Heart left ventricle (tissue), 16 donors: ENCODE measurements around the gene CAPN2. TPM values are rescaled to one million over a fixed set of nuclear protein-coding genes. Genes with fewer than 3 reads are reported as not detected.

Source experiments
- ATAC-seq, 4 donors: fragments of 200-7000 bp; cut with Tn5 transposase; one replicate each; pipeline ENCODE4 v1.9.1; 2020 to 2022; ENCODE audit warnings: moderate library complexity in 4 of 4, mild to moderate bottlenecking in 3 of 4, moderate number of reproducible peaks in 1 of 4
- DNase-seq, 5 donors: peaks; one replicate each; pipeline ENCODE4 v3.0.0-alpha.2; 2020
- H3K27ac ChIP-seq, 12 donors: fragments of 200-600 bp; sonication (generic) in 4 of 12; one replicate each; pipeline versions ENCODE4 v1.5.0 to v1.8.0; 2016 to 2022; ENCODE audit warnings: mild to moderate bottlenecking in 2 of 12
- H3K27me3 ChIP-seq, 9 donors: fragments of 200-600 bp; sonication (generic) in 2 of 9; one replicate each; pipeline versions ENCODE4 v1.5.1 to v1.8.0; 2016 to 2022; ENCODE audit warnings: mild to moderate bottlenecking in 3 of 9
- H3K36me3 ChIP-seq, 9 donors: fragments of 200-600 bp; sonication (generic) in 2 of 9; one replicate each; pipeline versions ENCODE4 v1.5.0 to v1.8.0; 2018 to 2022; ENCODE audit warnings: mild to moderate bottlenecking in 2 of 9
- H3K4me1 ChIP-seq, 12 donors: fragments of 200-600 bp; sonication (generic) in 4 of 12; one replicate each; pipeline versions ENCODE4 v1.5.0 to v1.8.0; 2016 to 2022; ENCODE audit warnings: mild to moderate bottlenecking in 3 of 12
- H3K4me3 ChIP-seq, 12 donors: fragments of 200-600 bp; sonication (generic) in 4 of 12; one replicate each; pipeline versions ENCODE4 v1.5.0 to v1.8.0; 2017 to 2022; ENCODE audit warnings: mild to moderate bottlenecking in 9 of 12, moderate library complexity in 4 of 12
- H3K9me3 ChIP-seq, 12 donors: fragments of 200-600 bp; sonication (generic) in 4 of 12; one replicate each; pipeline versions ENCODE4 v1.5.0 to v1.8.0; 2016 to 2022; ENCODE audit warnings: mild to moderate bottlenecking in 1 of 12
- POLR2A ChIP-seq, 2 donors: fragments of 450-650 bp; IDR thresholded peaks; one replicate each; pipeline ENCODE4 v1.6.1; 2017; ENCODE audit warnings: antibody characterized with exemption in 2 of 2, mild to moderate bottlenecking in 2 of 2, moderate library complexity in 2 of 2
- WGBS, 4 donors: extraction: QIAGEN DNeasy Blood & Tissue Kit in 2 of 4; methylation state at CpG; one replicate each; pipeline versions ENCODE4 v1.1.5 to v1.1.7; 2013 to 2018; 5-methylcytosine and 5-hydroxymethylcytosine counted together
- intact Hi-C, 10 donors: fragments of 100-400 bp; cut with DNase I; formaldehyde crosslinking; loops; one replicate each; pipeline versions ENCODE4 v1.11.1 to v1.14.2; 2022
- polyA plus RNA-seq, 2 donors: library from polyadenylated mRNA; stranded (reverse); fragments of 200-250 nt; gene quantifications; one replicate each; pipeline ENCODE4 v1.2.3, GENCODE V29; 2013
- total RNA-seq, 9 donors: library from RNA; depleted of rRNA in 2 of 9; stranded (reverse); fragments of >200 nt in 2 of 9; fragmentation: NEBNext Ultra II Directional in 3 of 9; extraction: Animal tissue kit (Norgen Biotek cat#: 25700) in 3 of 9; gene quantifications; one replicate each; pipeline versions ENCODE4 v1.1.0 to v1.2.4, GENCODE V29; 2016 to 2023
- TF ChIP-seq, protein P1 (sequence below), 12 donors: fragments of 200-600 bp; sonication (generic) in 4 of 12; IDR thresholded peaks; one replicate each; pipeline versions ENCODE4 v1.5.0 to v1.8.0; 2018 to 2022; ENCODE audit warnings: antibody characterized with exemption in 12 of 12, mild to moderate bottlenecking in 5 of 12
- donor health status: ischemic (EF 13 %, LVEDD 7.1; RV severe dilation, severe dysfunction).
- donor health status: healthy with polysubstance abuse.
- donor health status: DM: no; HTN: yes; CAD: no.
- donor health status: DM: no; HTN: no; CAD: no.
- donor health status: ischemic (EF 25% LVEDD 6.9; RV normal size, moderate dysfunction).
- donor health status: ischemic (EF 25% LVEDD 5.7; RV mildly dilated, moderate dysfunction).
- donor health status: healthy.
- donor health status: DM: yes; HTN: yes; CAD: no.
- donor health status: ischemic (EF 35%, LVEDD 5.7; RV mildly dilated, moderate dysfunction).
- donor health status: nonischemic (EF 11% LVEDD 7.7; RV severe dilation, severe dysfunction).
- donor health status: DM: yes; HTN: yes; CAD: no.
- donor health status: PGD.
- donor health status: ischemic (EF 29% LVEDD 5.4; RV normal size, mild dysfunction).
- donor health status: nonischemic (EF 23%, LVEDD 6.1; RV moderate dilation, normal function).

Gene CAPN2
- total and polyA plus RNA-seq, 11 donors: 54.4 to 115 (median 81.8) TPM

DNA sequence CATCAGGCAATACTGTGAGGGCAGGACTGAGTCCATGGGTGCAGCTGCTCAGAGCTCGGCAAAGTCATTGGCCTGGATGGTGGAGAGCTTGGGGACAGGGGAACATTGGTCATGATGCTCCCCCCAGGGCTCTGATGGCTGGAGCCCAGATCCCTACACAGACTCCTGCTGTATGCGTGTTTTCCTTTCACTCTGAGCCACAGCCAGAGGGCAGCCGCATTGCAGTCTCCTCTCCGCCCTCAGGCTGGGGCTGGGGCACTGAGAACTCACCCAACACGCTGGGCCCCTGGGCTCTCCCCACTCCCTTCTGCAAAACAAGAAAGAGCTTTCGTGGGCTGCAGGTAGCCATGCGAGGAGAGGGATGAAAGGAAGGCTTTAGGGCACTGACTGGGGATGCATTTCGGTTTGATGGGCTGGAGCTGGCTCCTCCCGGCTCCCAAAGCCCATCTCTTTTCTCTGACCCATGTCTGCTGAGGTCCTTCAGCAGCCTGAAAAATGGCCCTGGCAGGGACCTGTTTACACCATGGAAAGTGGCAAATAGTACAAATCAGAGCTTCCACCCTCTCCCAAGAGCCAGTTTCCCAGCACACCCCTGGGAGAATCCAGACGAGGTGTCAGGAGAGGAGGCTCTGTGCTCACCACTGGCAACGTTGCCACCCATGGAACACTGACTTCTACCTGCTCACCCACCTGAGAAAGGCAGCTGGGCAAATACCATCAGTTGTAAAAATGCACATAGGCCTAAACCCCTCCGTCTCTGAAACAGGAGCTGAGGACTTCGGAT is 43.8 kb downstream of the CAPN2 start:
- Histone ChIP-seq H3K27ac (no peak overlapping the region), H3K4me1 (peaks cover 0 to 4% (median 0%) of the 10 kb centered on the region in 12 donors), H3K9me3 (no peaks in the 10 kb centered on the region), H3K36me3 (peaks cover 4 to 100% (median 97%) of the 10 kb centered on the region in 9 donors), H3K4me3 (no peak overlapping the region), H3K27me3 (no peaks in the 10 kb centered on the region)
- no peak for TF ChIP-seq POLR2A (IDR thresholded peaks at IDR 0.05)
- TF ChIP-seq, protein P1, sequence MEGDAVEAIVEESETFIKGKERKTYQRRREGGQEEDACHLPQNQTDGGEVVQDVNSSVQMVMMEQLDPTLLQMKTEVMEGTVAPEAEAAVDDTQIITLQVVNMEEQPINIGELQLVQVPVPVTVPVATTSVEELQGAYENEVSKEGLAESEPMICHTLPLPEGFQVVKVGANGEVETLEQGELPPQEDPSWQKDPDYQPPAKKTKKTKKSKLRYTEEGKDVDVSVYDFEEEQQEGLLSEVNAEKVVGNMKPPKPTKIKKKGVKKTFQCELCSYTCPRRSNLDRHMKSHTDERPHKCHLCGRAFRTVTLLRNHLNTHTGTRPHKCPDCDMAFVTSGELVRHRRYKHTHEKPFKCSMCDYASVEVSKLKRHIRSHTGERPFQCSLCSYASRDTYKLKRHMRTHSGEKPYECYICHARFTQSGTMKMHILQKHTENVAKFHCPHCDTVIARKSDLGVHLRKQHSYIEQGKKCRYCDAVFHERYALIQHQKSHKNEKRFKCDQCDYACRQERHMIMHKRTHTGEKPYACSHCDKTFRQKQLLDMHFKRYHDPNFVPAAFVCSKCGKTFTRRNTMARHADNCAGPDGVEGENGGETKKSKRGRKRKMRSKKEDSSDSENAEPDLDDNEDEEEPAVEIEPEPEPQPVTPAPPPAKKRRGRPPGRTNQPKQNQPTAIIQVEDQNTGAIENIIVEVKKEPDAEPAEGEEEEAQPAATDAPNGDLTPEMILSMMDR (IDR thresholded peaks at IDR 0.05): no peak
- ATAC-seq: no peak
- no peak for DNase-seq
- intact Hi-C loops: no loop called here
- WGBS, 4 donors: 87 to 94% (median 89%) methylated on average over 12 to 13 of the region's 13 CpGs

DNA sequence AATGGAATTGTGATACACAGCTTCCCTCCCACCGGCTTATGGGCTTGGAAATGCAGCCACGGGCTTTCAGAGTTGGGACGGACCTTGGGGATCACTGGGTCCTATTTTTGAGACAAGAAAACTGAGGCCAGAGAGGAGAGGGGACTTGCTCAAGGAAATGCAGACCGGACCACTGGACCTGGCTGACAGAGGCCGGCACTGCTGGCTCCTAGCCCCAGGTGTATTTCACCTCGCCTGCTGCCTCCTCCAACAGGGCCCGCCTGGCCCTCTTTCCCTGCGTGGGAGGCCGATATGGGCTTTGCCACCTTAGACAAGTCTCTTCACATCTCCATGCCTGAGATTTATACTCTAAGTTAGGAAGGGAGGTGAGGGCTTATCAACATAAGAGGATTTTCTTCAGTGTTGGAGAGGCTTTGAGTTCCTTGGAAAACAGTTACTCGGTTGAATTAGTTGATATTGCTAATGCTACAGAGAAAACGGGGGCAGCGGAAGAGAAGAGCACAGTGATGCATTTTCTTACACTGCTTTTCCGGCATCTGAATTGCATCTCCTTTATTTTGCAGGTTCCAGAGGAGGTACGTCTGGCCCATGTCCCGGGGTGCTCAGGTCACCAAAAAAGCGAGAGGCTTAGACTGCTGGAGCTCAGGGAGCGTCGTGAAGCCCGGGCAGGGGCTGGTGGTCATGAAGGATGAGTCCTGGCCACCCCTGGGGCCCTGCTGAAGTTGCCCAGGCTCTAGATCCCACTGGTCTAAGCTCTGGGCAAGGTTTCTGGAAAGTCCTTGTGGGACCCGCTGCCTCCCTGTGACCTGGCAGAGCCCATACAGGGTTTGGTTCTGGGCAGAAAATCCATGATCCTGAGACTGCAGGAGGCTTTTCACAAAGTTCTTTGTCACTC is 44.7 kb downstream of the CAPN2 start:
- Histone ChIP-seq H3K27ac (no peak overlapping the region), H3K4me1 (peaks cover 0 to 5% (median 0%) of the 10 kb centered on the region in 12 donors), H3K4me3 (no peak overlapping the region), H3K9me3 (no peaks in the 10 kb centered on the region), H3K27me3 (no peaks in the 10 kb centered on the region), H3K36me3 (peaks cover 4 to 100% (median 97%) of the 10 kb centered on the region in 9 donors)
- TF ChIP-seq POLR2A (IDR thresholded peaks at IDR 0.05): no peak
- TF ChIP-seq, protein P1 (IDR thresholded peaks at IDR 0.05): no peak
- ATAC-seq (peak in 1 of 4 donors; percentile 13), DNase-seq (no peak)
- WGBS, 4 donors: 91 to 95% (median 93%) methylated on average over 19 to 20 of the region's 20 CpGs
- intact Hi-C loops: no loop called here

DNA sequence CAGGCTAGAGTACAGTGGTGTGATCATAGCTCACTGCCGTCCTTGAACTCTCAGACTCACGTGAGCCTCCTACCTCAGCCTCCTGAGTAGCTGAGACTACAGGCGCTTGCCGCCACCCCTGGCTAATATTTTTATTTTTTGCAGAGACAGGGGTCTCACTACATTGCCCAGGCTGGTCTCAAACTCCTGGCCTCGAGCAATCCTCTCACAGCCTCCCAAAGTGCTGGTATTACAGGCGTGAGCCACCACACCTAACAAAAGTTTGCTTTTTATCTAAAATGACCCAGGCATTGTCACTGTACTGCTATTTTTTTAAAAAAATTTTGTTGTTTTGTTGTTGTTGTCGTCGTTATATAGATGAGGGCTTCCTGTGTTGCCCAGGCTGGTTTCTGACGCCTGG is 46.4 kb downstream of the CAPN2 start:
- WGBS, 4 donors: 94 to 97% (median 96%) methylated on average over 9 of the region's 9 CpGs

More for the DNA sequence above, 46.4 kb downstream of the CAPN2 start:
- H3K4me1 ChIP-seq: peaks cover 0 to 5% (median 0%) of the 10 kb centered on the region in 12 donors
- no peak overlapping the region for H3K4me3 ChIP-seq
- no peak for TF ChIP-seq POLR2A (IDR thresholded peaks at IDR 0.05)
- TF ChIP-seq, protein P1 (IDR thresholded peaks at IDR 0.05): no peak
- H3K27me3 ChIP-seq: no peaks in the 10 kb centered on the region
- ATAC-seq: no peak
- peaks cover 0 to 100% (median 97%) of the 10 kb centered on the region in 9 donors for H3K36me3 ChIP-seq
- intact Hi-C loops: no loop called here
- H3K9me3 ChIP-seq: no peaks in the 10 kb centered on the region
- no peak overlapping the region for H3K27ac ChIP-seq
- no peak for DNase-seq
